Colonic mucosa (tissue), 4 donors: ENCODE data around the gene HDC. TPM values are rescaled to one million over a fixed set of nuclear protein-coding genes. Genes with fewer than 3 reads are reported as not detected.

Experiments
- DNase-seq: peaks from one replicate; pipeline ENCODE4 v3.0.0-alpha.2; 2020
- H3K27ac ChIP-seq: fragments of 200-600 bp; one replicate; pipeline ENCODE4 v1.8.0; 2021
- H3K27me3 ChIP-seq: fragments of 200-600 bp; one replicate; pipeline ENCODE4 v1.8.0; 2021
- H3K36me3 ChIP-seq: fragments of 200-600 bp; one replicate; pipeline ENCODE4 v1.8.0; 2021
- H3K4me1 ChIP-seq: fragments of 200-600 bp; one replicate; pipeline ENCODE4 v1.8.0; 2021; ENCODE audit warnings: mild to moderate bottlenecking
- H3K4me3 ChIP-seq: fragments of 200-600 bp; one replicate; pipeline ENCODE4 v1.8.0; 2021
- H3K9ac ChIP-seq, 2 donors: one replicate each; pipeline ENCODE4 v1.7.0; 2013; ENCODE audit warnings: control low read depth in 2 of 2, low read depth in 2 of 2, low read length in 2 of 2
- H3K9me3 ChIP-seq: fragments of 200-600 bp; one replicate; pipeline ENCODE4 v1.8.0; 2021
- CTCF ChIP-seq: fragments of 200-600 bp; IDR thresholded peaks from one replicate; pipeline ENCODE4 v1.8.0; 2022; ENCODE audit warnings: antibody characterized with exemption, mild to moderate bottlenecking
- intact Hi-C: fragments of 100-400 bp; cut with DNase I; formaldehyde crosslinking; loops from one replicate; pipeline ENCODE4 v1.14.1; 2022
- total RNA-seq, 2 donors: library from RNA; stranded (reverse); fragmentation: NEBNext Ultra II Directional in 1 of 2; extraction: Animal tissue kit (Norgen Biotek cat#: 25700) in 1 of 2; gene quantifications; one replicate each; pipeline ENCODE4 v1.2.1, GENCODE V29; 2021
- donor health status: healthy.
- donor health status: DM: no; HTN: no; CAD: no.
- donor health status: DM: no; HTN: no; CAD: no.

HDC gene
- total RNA-seq, 2 donors from 2014 or later: 2.0 to 4.1 TPM

DNA sequence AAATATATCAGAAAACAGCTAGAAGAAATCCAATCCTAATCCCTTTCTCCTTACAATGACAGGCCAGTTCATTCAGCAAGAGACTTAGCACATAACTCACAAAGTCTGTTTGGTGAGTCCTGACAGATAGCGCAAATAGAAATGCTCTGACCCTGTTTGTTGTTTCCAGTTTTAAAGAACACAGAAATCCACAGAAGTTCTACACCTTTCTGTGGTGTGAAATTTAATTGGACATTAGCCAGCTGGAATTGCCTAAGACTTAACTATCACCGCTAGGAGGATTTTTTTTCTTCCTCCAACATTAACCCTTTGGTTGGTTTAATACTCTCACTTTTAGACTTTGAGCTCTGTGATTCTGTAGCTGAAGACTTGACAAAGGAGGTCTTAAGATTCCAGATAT is 30.8 kb downstream of the HDC start:
- Histone ChIP-seq H3K36me3 (no peaks in the 10 kb centered on the region), H3K4me3 (no peak overlapping the region), H3K27me3 (no peaks in the 10 kb centered on the region), H3K27ac (peak overlapping the region; percentile 51), H3K9ac (no peak overlapping the region), H3K9me3 (no peaks in the 10 kb centered on the region), H3K4me1 (no peaks in the 10 kb centered on the region)
- no peak for DNase-seq
- TF ChIP-seq CTCF: no peak
- intact Hi-C loops: no loop called here

- H3K4me1 ChIP-seq: no peaks in the 10 kb centered on the region
- TF ChIP-seq CTCF: no peak
- H3K4me3 ChIP-seq: no peak overlapping the region
- no peaks in the 10 kb centered on the region for H3K36me3 ChIP-seq
- no peaks in the 10 kb centered on the region for H3K9me3 ChIP-seq
- intact Hi-C loops: no loop called here
- no peak overlapping the region for H3K9ac ChIP-seq
- H3K27ac ChIP-seq: peak overlapping the region; percentile 51
- no peaks in the 10 kb centered on the region for H3K27me3 ChIP-seq
- DNase-seq: no peak
Measured at GRCh38 chr15:50233192-50233736, 32.3 kb downstream of the HDC start.

- Histone ChIP-seq H3K27me3 (no peaks in the 10 kb centered on the region), H3K4me1 (no peaks in the 10 kb centered on the region), H3K36me3 (no peaks in the 10 kb centered on the region), H3K9me3 (no peaks in the 10 kb centered on the region), H3K9ac (no peak overlapping the region), H3K27ac (peak overlapping the region; percentile 51), H3K4me3 (no peak overlapping the region)
- intact Hi-C loops: no loop called here
- no peak for TF ChIP-seq CTCF
- no peak for DNase-seq
Measured at GRCh38 chr15:50232791-50233190, 32.7 kb downstream of the HDC start.

DNA sequence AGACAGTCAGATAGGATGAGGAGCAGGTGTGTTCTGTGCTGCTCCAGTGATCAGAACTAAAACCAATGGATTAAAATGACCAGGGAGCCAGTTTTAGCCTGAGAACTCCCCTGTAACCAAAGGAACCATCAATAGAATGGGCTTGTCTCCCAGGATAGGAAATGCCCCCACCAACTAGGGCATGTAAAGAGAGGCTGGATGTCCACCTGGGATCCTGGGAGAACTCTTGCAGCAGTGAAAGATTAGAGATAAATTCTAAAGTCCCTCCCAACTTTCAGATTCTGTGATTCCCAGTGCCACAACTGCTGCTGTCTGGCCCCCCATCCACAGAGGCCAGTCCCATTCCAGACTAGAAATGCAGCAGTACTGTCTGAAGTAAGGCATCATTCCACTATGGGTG is 33.8 kb downstream of the HDC start:
- Histone ChIP-seq H3K9ac (no peak overlapping the region), H3K36me3 (no peaks in the 10 kb centered on the region), H3K4me1 (no peaks in the 10 kb centered on the region), H3K27ac (no peak overlapping the region), H3K27me3 (no peaks in the 10 kb centered on the region), H3K9me3 (no peaks in the 10 kb centered on the region), H3K4me3 (no peak overlapping the region)
- intact Hi-C loops: no loop called here
- no peak for TF ChIP-seq CTCF
- no peak for DNase-seq

DNA sequence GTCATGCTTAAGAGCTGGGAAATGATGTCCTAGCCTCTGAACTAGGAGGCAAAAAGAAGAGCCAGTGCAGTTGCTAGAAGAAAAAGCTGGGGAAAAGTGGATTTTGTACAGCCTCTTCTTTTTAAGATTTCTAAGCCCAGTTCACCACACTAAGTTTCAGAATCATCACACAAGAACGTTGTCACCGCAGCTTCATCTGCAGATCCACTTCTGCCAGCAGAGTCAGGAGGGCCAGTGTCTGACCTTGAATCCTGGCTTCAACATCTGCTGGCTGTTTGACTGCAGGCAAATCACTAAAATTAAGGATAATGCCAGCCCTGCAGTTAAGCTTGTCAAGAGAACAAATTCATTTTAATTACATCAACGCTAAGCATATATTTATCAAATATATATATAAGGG is 36.2 kb downstream of the HDC start:
- Histone ChIP-seq H3K27me3 (no peaks in the 10 kb centered on the region), H3K4me3 (no peak overlapping the region), H3K27ac (no peak overlapping the region), H3K36me3 (no peaks in the 10 kb centered on the region), H3K9ac (no peak overlapping the region), H3K4me1 (no peaks in the 10 kb centered on the region), H3K9me3 (no peaks in the 10 kb centered on the region)
- intact Hi-C loops: no loop called here
- no peak for DNase-seq
- no peak for TF ChIP-seq CTCF

DNA sequence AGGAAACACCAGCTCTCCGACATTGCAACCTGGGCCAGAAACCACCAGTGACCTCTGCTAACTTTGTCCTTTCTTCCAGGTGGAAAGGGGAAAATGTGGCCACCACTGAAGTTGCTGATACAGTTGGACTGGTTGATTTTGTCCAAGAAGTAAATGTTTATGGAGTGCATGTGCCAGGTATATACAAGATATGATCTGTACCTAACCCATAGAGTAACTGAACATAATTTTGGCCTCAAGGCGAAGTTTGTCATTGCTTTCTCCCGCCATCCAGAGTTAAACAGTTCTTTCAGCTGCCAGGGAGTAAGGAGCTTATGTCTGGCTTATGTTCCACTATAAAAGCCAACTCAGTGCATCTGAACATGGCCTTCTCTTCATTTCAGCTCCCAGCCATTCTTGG is 36.7 kb downstream of the HDC start:
- DNase-seq: no peak
- Histone ChIP-seq H3K27me3 (no peaks in the 10 kb centered on the region), H3K9ac (no peak overlapping the region), H3K9me3 (no peaks in the 10 kb centered on the region), H3K4me1 (no peaks in the 10 kb centered on the region), H3K4me3 (no peak overlapping the region), H3K27ac (no peak overlapping the region), H3K36me3 (no peaks in the 10 kb centered on the region)
- TF ChIP-seq CTCF: no peak
- intact Hi-C loops: no loop called here
